Activated T-helper 1 cell treated with Interleukin-2 at 50 U/mL for 16 hours (primary cell): Measurements from ENCODE around the gene DIDO1.
"Not testable (repeated sequence)": the region's sequence is repeated elsewhere in the genome, so short reads cannot be mapped to it uniquely, and the experiment has no call there.

ENCODE experiments used
- DNase-seq: peaks from one replicate; pipeline ENCODE4 v3.0.0-alpha.2; 2020; ENCODE audit warnings: low read depth

Gene DIDO1

GRCh38 chr20:62879275-62880146 is 46.8 kb downstream of the DIDO1 start:
- no peak for DNase-seq

GRCh38 chr20:62878244-62879038 is 47.9 kb downstream of the DIDO1 start:
- no peak for DNase-seq

- DNase-seq, result no peak
Observed at GRCh38 chr20:62876902-62877816, 49.1 kb downstream of the DIDO1 start.

GRCh38 chr20:62876501-62876901 is 49.8 kb downstream of the DIDO1 start:
- no peak for DNase-seq

GRCh38 chr20:62875419-62876361 is 50.6 kb downstream of the DIDO1 start:
- no peak for DNase-seq

- DNase-seq, result no peak
Observed at GRCh38 chr20:62874964-62875344, 51.4 kb downstream of the DIDO1 start.

- DNase-seq, result not testable (repeated sequence)
Observed at GRCh38 chr20:62873681-62874031, 52.6 kb downstream of the DIDO1 start.

GRCh38 chr20:62873280-62873679 is 53.0 kb downstream of the DIDO1 start:
- no peak for DNase-seq

GRCh38 chr20:62872862-62873261 is 53.4 kb downstream of the DIDO1 start:
- DNase-seq, result no peak

- DNase-seq, result no peak
Observed at GRCh38 chr20:62872184-62872847, 54.0 kb downstream of the DIDO1 start.

GRCh38 chr20:62864207-62864606 is 62.1 kb downstream of the DIDO1 start:
- no peak for DNase-seq

- DNase-seq, result peak; percentile 93
Observed at GRCh38 chr20:62861726-62862336, 64.5 kb downstream of the DIDO1 start, which contains the start of gene TCFL5. Gene TCFL5 (minus strand): TSS chr20:62861822. CDS start chr20:62861670, 152 bp downstream.

GRCh38 chr20:62860924-62861691 is 65.2 kb downstream of the DIDO1 start:
- DNase-seq, result peak; percentile 28

GRCh38 chr20:62860391-62860923 is 65.8 kb downstream of the DIDO1 start:
- no peak for DNase-seq

GRCh38 chr20:62859721-62860120 is 66.6 kb downstream of the DIDO1 start:
- no peak for DNase-seq

- no peak for DNase-seq
Observed at GRCh38 chr20:62858058-62858830, 68.1 kb downstream of the DIDO1 start.

GRCh38 chr20:62856931-62857619 is 69.2 kb downstream of the DIDO1 start:
- DNase-seq, result no peak
